Stimulated activated naive CD8-positive, alpha-beta T cell treated with anti-CD3 and anti-CD28 coated beads, Interleukin-15, Interleukin-2, amounts not matched to agents 100 ng/mL and 50 ng/mL, for 24 hours (primary cell): ENCODE data around the gene ZFYVE19.

Experiments used
- H3K27ac Mint-ChIP-seq: one replicate; pipeline ENCODE4 v1.8.0; 2021; ENCODE audit warnings: mild to moderate bottlenecking, mixed read lengths
- H3K27me3 Mint-ChIP-seq: one replicate; pipeline ENCODE4 v1.8.0; 2021; ENCODE audit warnings: mixed read lengths
- H3K36me3 Mint-ChIP-seq: one replicate; pipeline ENCODE4 v1.8.0; 2021; ENCODE audit warnings: low read depth, mixed read lengths
- H3K4me1 Mint-ChIP-seq: one replicate; pipeline ENCODE4 v1.8.0; 2021; ENCODE audit warnings: low read depth, mixed read lengths
- H3K4me3 Mint-ChIP-seq: one replicate; pipeline ENCODE4 v1.8.0; 2021; ENCODE audit warnings: mild to moderate bottlenecking, mixed read lengths
- H3K9me3 Mint-ChIP-seq: one replicate; pipeline ENCODE4 v1.8.0; 2021; ENCODE audit warnings: mixed read lengths

The ZFYVE19 gene

GRCh38 chr15:40807028-40807887, at the start of gene ZFYVE19, which contains the start of gene DNAJC17:
Gene ZFYVE19 (plus strand): TSS chr15:40807089. CDS start chr15:40807590, 501 bp downstream.
Gene DNAJC17 (minus strand): TSS chr15:40807473. CDS start chr15:40807446, 27 bp downstream.
- Mint-ChIP-seq H3K27me3 (no peaks in the 10 kb centered on the region), H3K36me3 (peaks cover 8% of the 10 kb centered on the region), H3K4me3 (peak within 1 kb of the TSS; percentile 90), H3K27ac (peak within 1 kb of the TSS; percentile 92), H3K9me3 (no peaks in the 10 kb centered on the region), H3K4me1 (peaks cover 17% of the 10 kb centered on the region)

GRCh38 chr15:40759961-40760360, 46.9 kb upstream of the ZFYVE19 start:
- Mint-ChIP-seq H3K27me3 (no peaks in the 10 kb centered on the region), H3K9me3 (no peaks in the 10 kb centered on the region), H3K36me3 (no peaks in the 10 kb centered on the region), H3K27ac (no peak overlapping the region), H3K4me1 (peaks cover 29% of the 10 kb centered on the region), H3K4me3 (no peak overlapping the region)

GRCh38 chr15:40762919-40763800, 43.7 kb upstream of the ZFYVE19 start:
- Mint-ChIP-seq H3K4me3 (peak overlapping the region; percentile 81), H3K27me3 (no peaks in the 10 kb centered on the region), H3K27ac (peak overlapping the region; percentile 77), H3K9me3 (no peaks in the 10 kb centered on the region), H3K36me3 (peaks cover 4% of the 10 kb centered on the region), H3K4me1 (peaks cover 33% of the 10 kb centered on the region)

- Mint-ChIP-seq H3K4me3 (peak within 1 kb of the TSS; percentile 81), H3K9me3 (no peaks in the 10 kb centered on the region), H3K4me1 (peaks cover 41% of the 10 kb centered on the region), H3K27ac (peak within 1 kb of the TSS; percentile 90), H3K27me3 (no peaks in the 10 kb centered on the region), H3K36me3 (peaks cover 6% of the 10 kb centered on the region)
Observed at GRCh38 chr15:40763801-40764628, 42.9 kb upstream of the ZFYVE19 start, which contains the start of gene GCHFR. Gene GCHFR (plus strand): TSS chr15:40764068. CDS start chr15:40764181, 113 bp downstream.

- H3K4me3 Mint-ChIP-seq = peak overlapping the region; percentile 81
- peak overlapping the region; percentile 90 for H3K27ac Mint-ChIP-seq
- H3K4me1 Mint-ChIP-seq = peaks cover 48% of the 10 kb centered on the region
- no peaks in the 10 kb centered on the region for H3K9me3 Mint-ChIP-seq
- H3K36me3 Mint-ChIP-seq = peaks cover 6% of the 10 kb centered on the region
- H3K27me3 Mint-ChIP-seq = no peaks in the 10 kb centered on the region
Observed at GRCh38 chr15:40764629-40765103, 42.2 kb upstream of the ZFYVE19 start.

GRCh38 chr15:40766194-40766815, 40.6 kb upstream of the ZFYVE19 start:
- peaks cover 60% of the 10 kb centered on the region for H3K4me1 Mint-ChIP-seq
- H3K27ac Mint-ChIP-seq = no peak overlapping the region
- H3K4me3 Mint-ChIP-seq = no peak overlapping the region
- no peaks in the 10 kb centered on the region for H3K27me3 Mint-ChIP-seq
- H3K9me3 Mint-ChIP-seq = no peaks in the 10 kb centered on the region
- H3K36me3 Mint-ChIP-seq = peaks cover 6% of the 10 kb centered on the region

GRCh38 chr15:40766906-40767837, 39.7 kb upstream of the ZFYVE19 start:
- H3K4me1 Mint-ChIP-seq = peaks cover 60% of the 10 kb centered on the region

GRCh38 chr15:40767838-40768500, 38.9 kb upstream of the ZFYVE19 start:
- Mint-ChIP-seq H3K9me3 (no peaks in the 10 kb centered on the region), H3K4me3 (no peak overlapping the region)

More at GRCh38 chr15:40766906-40767837, 39.7 kb upstream of the ZFYVE19 start:
- Mint-ChIP-seq H3K27me3 (no peaks in the 10 kb centered on the region), H3K36me3 (peaks cover 6% of the 10 kb centered on the region), H3K4me3 (no peak overlapping the region), H3K9me3 (no peaks in the 10 kb centered on the region), H3K27ac (no peak overlapping the region)

GRCh38 chr15:40768521-40769273, 38.2 kb upstream of the ZFYVE19 start:
- Mint-ChIP-seq H3K27me3 (no peaks in the 10 kb centered on the region), H3K9me3 (no peaks in the 10 kb centered on the region), H3K4me1 (peaks cover 50% of the 10 kb centered on the region), H3K27ac (peak overlapping the region; percentile 91), H3K4me3 (peak overlapping the region; percentile 63), H3K36me3 (peaks cover 10% of the 10 kb centered on the region)

More at GRCh38 chr15:40767838-40768500, 38.9 kb upstream of the ZFYVE19 start:
- Mint-ChIP-seq H3K36me3 (peaks cover 6% of the 10 kb centered on the region), H3K27ac (no peak overlapping the region), H3K27me3 (no peaks in the 10 kb centered on the region), H3K4me1 (peaks cover 57% of the 10 kb centered on the region)

- no peaks in the 10 kb centered on the region for H3K27me3 Mint-ChIP-seq
- peaks cover 46% of the 10 kb centered on the region for H3K4me1 Mint-ChIP-seq
- no peaks in the 10 kb centered on the region for H3K9me3 Mint-ChIP-seq
- peak within 1 kb of the TSS; percentile 63 for H3K4me3 Mint-ChIP-seq
- H3K36me3 Mint-ChIP-seq = peaks cover 14% of the 10 kb centered on the region
- peak within 1 kb of the TSS; percentile 91 for H3K27ac Mint-ChIP-seq
Observed at GRCh38 chr15:40769274-40770146, 37.4 kb upstream of the ZFYVE19 start, which contains the start of gene C15orf62. Gene C15orf62 (plus strand): TSS chr15:40769980. CDS start chr15:40770496, 516 bp downstream.

- H3K4me1 Mint-ChIP-seq = peaks cover 39% of the 10 kb centered on the region
- no peaks in the 10 kb centered on the region for H3K9me3 Mint-ChIP-seq
- peak overlapping the region; percentile 91 for H3K27ac Mint-ChIP-seq
- H3K36me3 Mint-ChIP-seq = peaks cover 21% of the 10 kb centered on the region
- H3K4me3 Mint-ChIP-seq = peak overlapping the region; percentile 63
- H3K27me3 Mint-ChIP-seq = no peaks in the 10 kb centered on the region
Observed at GRCh38 chr15:40770147-40770721, 36.7 kb upstream of the ZFYVE19 start.
